ENCODE data around the gene MVB12B.
A peak's percentile ranks its signal among the peaks of the same experiment; 100 is the strongest.

The MVB12B gene

DNA sequence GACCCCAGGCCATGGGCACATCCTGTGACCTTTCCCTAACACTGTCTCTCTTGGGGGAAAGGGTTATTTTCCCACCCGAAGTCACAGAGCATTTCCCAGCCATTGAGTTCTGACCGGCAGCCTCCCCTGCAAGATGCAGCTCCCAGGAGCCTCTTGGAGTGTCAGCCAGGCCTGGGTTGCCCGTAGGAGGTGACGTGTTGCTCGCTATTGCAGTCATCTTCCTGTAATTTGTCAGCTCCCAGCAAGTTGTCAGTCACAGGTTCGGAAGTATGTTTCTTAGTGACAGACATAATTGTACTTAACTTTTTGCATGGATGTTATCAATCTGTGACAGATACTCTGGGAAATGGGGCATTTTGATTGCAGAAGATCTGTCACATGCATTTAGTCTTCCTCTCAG is 74.5 kb downstream of the MVB12B start:
- no peaks in the 10 kb centered on the region for H3K79me1 ChIP-seq (ENCODE audit: low read depth, low read length)
- peaks cover 12 to 53% of the 10 kb centered on the region in 2 donors for H3K36me3 ChIP-seq (replicated peaks in 1 of 2; ENCODE audit: control insufficient read depth in 2 of 2, insufficient read depth in 2 of 2, low read length in 2 of 2)
- no peak overlapping the region for H2AFZ ChIP-seq (ENCODE audit: low read length)
- H3K4me1 ChIP-seq (ENCODE audit: control insufficient read depth in 2 of 2, insufficient read depth in 1 of 2, low read depth in 1 of 2, low read length in 2 of 2): peaks cover 1 to 2% of the 10 kb centered on the region in 2 donors
- H3K14ac ChIP-seq (ENCODE audit: low read length): no peak overlapping the region
- DNase-seq (ENCODE audit: low spot score): no peak
- no peak overlapping the region for H2BK5ac ChIP-seq (ENCODE audit: low read length)
- no peak overlapping the region for H3K27ac ChIP-seq (replicated peaks; ENCODE audit: low read length)
- no peak overlapping the region for H2AK5ac ChIP-seq (ENCODE audit: low read depth, low read length)
- no peaks in the 10 kb centered on the region for H3K9me3 ChIP-seq (replicated peaks in 1 of 2; ENCODE audit: control insufficient read depth in 2 of 2, insufficient read depth in 1 of 2, low read depth in 1 of 2, low read length in 2 of 2)
- no peak overlapping the region for H3K23ac ChIP-seq (ENCODE audit: low read depth, low read length, poor library complexity)
- no peak overlapping the region for H4K8ac ChIP-seq (ENCODE audit: low read depth, low read length)
- no CpG with 5 or more reads among the region's 6 CpGs for WGBS, 2 donors (ENCODE audit: extremely low coverage in 2 of 2, insufficient read length in 2 of 2, insufficient replicate concordance in 1 of 2)
- H3K9ac ChIP-seq (ENCODE audit: low read depth, low read length, poor library complexity): peak overlapping the region; percentile 78
- no peak overlapping the region for H2BK120ac ChIP-seq (ENCODE audit: low read depth, low read length)
- H2BK15ac ChIP-seq (ENCODE audit: low read length): no peak overlapping the region
- no peak overlapping the region for H3K4ac ChIP-seq (ENCODE audit: low read length)
- no peak overlapping the region for H2BK12ac ChIP-seq (ENCODE audit: low read length)
- no peaks in the 10 kb centered on the region for H3K27me3 ChIP-seq (ENCODE audit: control insufficient read depth in 3 of 3, insufficient read depth in 3 of 3, low read depth in 1 of 3, low read length in 3 of 3)
- no peak overlapping the region for H3K4me2 ChIP-seq (ENCODE audit: insufficient read depth, low read length, poor library complexity, severe bottlenecking)
- no peak overlapping the region for H4K91ac ChIP-seq (ENCODE audit: low read depth, low read length, poor library complexity)
- H3K18ac ChIP-seq (ENCODE audit: low read length): no peak overlapping the region
- H3K4me3 ChIP-seq (ENCODE audit: low read length in 2 of 2): no peak overlapping the region

DNA sequence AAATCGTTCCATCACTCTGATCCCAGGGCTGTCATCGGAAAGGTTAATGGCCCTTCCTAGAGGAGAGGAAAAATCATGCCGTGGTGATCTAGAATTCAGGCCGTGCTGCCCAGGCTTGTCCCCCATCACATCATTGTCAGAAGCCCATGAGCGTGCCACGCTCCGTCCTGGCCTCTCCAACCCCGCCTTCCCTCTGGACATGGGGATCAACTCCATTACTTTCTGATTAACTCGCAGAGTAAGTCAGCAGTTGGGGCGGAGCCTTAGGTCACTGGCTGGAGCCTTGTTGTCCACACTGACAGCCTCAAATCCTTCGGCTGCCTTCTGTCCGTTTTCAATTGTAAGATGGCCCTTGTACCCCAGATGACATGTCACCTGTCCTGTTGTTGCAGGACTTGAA is 75.0 kb downstream of the MVB12B start:
- Histone ChIP-seq H3K23ac (ENCODE audit: low read depth, low read length, poor library complexity) (no peak overlapping the region), H3K4me3 (ENCODE audit: low read length in 2 of 2) (no peak overlapping the region), H3K27ac (replicated peaks; ENCODE audit: low read length) (no peak overlapping the region), H2AFZ (ENCODE audit: low read length) (no peak overlapping the region), H3K4ac (ENCODE audit: low read length) (no peak overlapping the region), H3K4me2 (ENCODE audit: insufficient read depth, low read length, poor library complexity, severe bottlenecking) (no peak overlapping the region), H3K18ac (ENCODE audit: low read length) (no peak overlapping the region), H3K36me3 (replicated peaks in 1 of 2; ENCODE audit: control insufficient read depth in 2 of 2, insufficient read depth in 2 of 2, low read length in 2 of 2) (peaks cover 12 to 48% of the 10 kb centered on the region in 2 donors), H4K8ac (ENCODE audit: low read depth, low read length) (no peak overlapping the region), H3K14ac (ENCODE audit: low read length) (no peak overlapping the region), H2AK5ac (ENCODE audit: low read depth, low read length) (no peak overlapping the region), H2BK120ac (ENCODE audit: low read depth, low read length) (no peak overlapping the region), H2BK15ac (ENCODE audit: low read length) (no peak overlapping the region), H3K27me3 (ENCODE audit: control insufficient read depth in 3 of 3, insufficient read depth in 3 of 3, low read depth in 1 of 3, low read length in 3 of 3) (no peaks in the 10 kb centered on the region), H2BK12ac (ENCODE audit: low read length) (no peak overlapping the region), H3K9me3 (replicated peaks in 1 of 2; ENCODE audit: control insufficient read depth in 2 of 2, insufficient read depth in 1 of 2, low read depth in 1 of 2, low read length in 2 of 2) (no peaks in the 10 kb centered on the region), H3K79me1 (ENCODE audit: low read depth, low read length) (no peaks in the 10 kb centered on the region), H2BK5ac (ENCODE audit: low read length) (no peak overlapping the region), H4K91ac (ENCODE audit: low read depth, low read length, poor library complexity) (no peak overlapping the region), H3K9ac (ENCODE audit: low read depth, low read length, poor library complexity) (no peak overlapping the region), H3K4me1 (ENCODE audit: control insufficient read depth in 2 of 2, insufficient read depth in 1 of 2, low read depth in 1 of 2, low read length in 2 of 2) (peaks cover 2 to 4% of the 10 kb centered on the region in 2 donors)
- WGBS, 2 donors (ENCODE audit: extremely low coverage in 2 of 2, insufficient read length in 2 of 2, insufficient replicate concordance in 1 of 2): no CpG with 5 or more reads among the region's 12 CpGs
- DNase-seq (ENCODE audit: low spot score): no peak

DNA sequence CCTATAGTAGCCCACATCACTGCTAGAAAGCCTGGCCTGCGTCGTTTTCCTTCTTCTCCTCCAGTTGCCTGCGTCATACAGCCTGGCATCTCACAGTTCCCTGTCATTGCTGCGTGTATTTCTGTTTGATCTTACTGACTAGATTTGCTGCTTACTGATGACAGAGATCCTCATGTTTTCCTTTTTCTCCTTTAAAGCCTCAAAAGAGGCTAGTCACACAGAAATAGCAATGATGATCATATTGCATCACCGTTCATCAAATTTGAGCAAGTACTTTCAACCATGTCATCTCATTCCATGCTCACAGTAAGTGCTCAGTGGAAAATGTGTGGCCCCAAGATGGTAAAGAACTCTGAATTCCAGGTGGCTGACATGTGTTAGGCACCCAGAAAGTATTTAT is 76.8 kb downstream of the MVB12B start:
- no CpG with 5 or more reads among the region's 5 CpGs for WGBS, 2 donors (ENCODE audit: extremely low coverage in 2 of 2, insufficient read length in 2 of 2, insufficient replicate concordance in 1 of 2)
- H3K23ac ChIP-seq (ENCODE audit: low read depth, low read length, poor library complexity): no peak overlapping the region

DNA sequence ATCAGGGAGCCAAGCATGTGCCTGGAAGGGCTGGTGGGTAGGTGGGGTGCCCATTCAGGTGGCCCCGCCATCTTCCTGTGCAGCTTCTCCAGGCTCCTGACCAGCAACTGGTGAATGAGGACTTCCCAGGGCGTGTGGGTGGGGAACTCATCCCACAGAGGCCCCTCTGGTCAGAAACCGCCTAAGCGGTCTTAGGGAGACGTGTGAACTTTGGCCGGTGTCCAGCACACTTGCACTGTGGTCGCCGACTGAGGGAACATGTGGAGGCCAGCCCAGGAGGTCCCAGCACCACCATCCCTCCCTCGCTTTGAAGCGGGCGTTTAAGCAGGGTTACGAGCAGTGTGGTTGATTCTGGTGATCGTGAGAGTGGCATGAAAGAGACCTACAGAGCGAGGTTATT is 77.8 kb downstream of the MVB12B start:
- no peak overlapping the region for H2AFZ ChIP-seq (ENCODE audit: low read length)
- no peak overlapping the region for H3K23ac ChIP-seq (ENCODE audit: low read depth, low read length, poor library complexity)
- H3K4me1 ChIP-seq (ENCODE audit: control insufficient read depth in 2 of 2, insufficient read depth in 1 of 2, low read depth in 1 of 2, low read length in 2 of 2): peaks cover 4% of the 10 kb centered on the region in 2 donors
- H2AK5ac ChIP-seq (ENCODE audit: low read depth, low read length): no peak overlapping the region
- no peak overlapping the region for H4K8ac ChIP-seq (ENCODE audit: low read depth, low read length)
- H3K36me3 ChIP-seq (replicated peaks in 1 of 2; ENCODE audit: control insufficient read depth in 2 of 2, insufficient read depth in 2 of 2, low read length in 2 of 2): peaks cover 7 to 33% of the 10 kb centered on the region in 2 donors
- DNase-seq (ENCODE audit: low spot score): no peak
- H3K27me3 ChIP-seq (ENCODE audit: control insufficient read depth in 3 of 3, insufficient read depth in 3 of 3, low read depth in 1 of 3, low read length in 3 of 3): no peaks in the 10 kb centered on the region
- H4K91ac ChIP-seq (ENCODE audit: low read depth, low read length, poor library complexity): no peak overlapping the region
- H3K9ac ChIP-seq (ENCODE audit: low read depth, low read length, poor library complexity): no peak overlapping the region
- no peaks in the 10 kb centered on the region for H3K79me1 ChIP-seq (ENCODE audit: low read depth, low read length)
- no peak overlapping the region for H3K4me2 ChIP-seq (ENCODE audit: insufficient read depth, low read length, poor library complexity, severe bottlenecking)
- no peak overlapping the region for H2BK15ac ChIP-seq (ENCODE audit: low read length)
- no peak overlapping the region for H2BK12ac ChIP-seq (ENCODE audit: low read length)
- H3K9me3 ChIP-seq (replicated peaks in 1 of 2; ENCODE audit: control insufficient read depth in 2 of 2, insufficient read depth in 1 of 2, low read depth in 1 of 2, low read length in 2 of 2): no peaks in the 10 kb centered on the region
- no peak overlapping the region for H3K4ac ChIP-seq (ENCODE audit: low read length)
- H3K14ac ChIP-seq (ENCODE audit: low read length): no peak overlapping the region
- WGBS, 2 donors (ENCODE audit: extremely low coverage in 2 of 2, insufficient read length in 2 of 2, insufficient replicate concordance in 1 of 2): no CpG with 5 or more reads among the region's 14 CpGs
- no peak overlapping the region for H3K4me3 ChIP-seq (ENCODE audit: low read length in 2 of 2)
- no peak overlapping the region for H2BK5ac ChIP-seq (ENCODE audit: low read length)
- H3K18ac ChIP-seq (ENCODE audit: low read length): no peak overlapping the region
- H3K27ac ChIP-seq (replicated peaks; ENCODE audit: low read length): no peak overlapping the region
- no peak overlapping the region for H2BK120ac ChIP-seq (ENCODE audit: low read depth, low read length)

More for the DNA sequence above, 76.8 kb downstream of the MVB12B start:
- Histone ChIP-seq H3K27me3 (ENCODE audit: control insufficient read depth in 3 of 3, insufficient read depth in 3 of 3, low read depth in 1 of 3, low read length in 3 of 3) (no peaks in the 10 kb centered on the region), H3K9me3 (replicated peaks in 1 of 2; ENCODE audit: control insufficient read depth in 2 of 2, insufficient read depth in 1 of 2, low read depth in 1 of 2, low read length in 2 of 2) (no peaks in the 10 kb centered on the region), H2AK5ac (ENCODE audit: low read depth, low read length) (no peak overlapping the region), H4K8ac (ENCODE audit: low read depth, low read length) (no peak overlapping the region), H3K4ac (ENCODE audit: low read length) (no peak overlapping the region), H3K27ac (replicated peaks; ENCODE audit: low read length) (no peak overlapping the region), H2BK15ac (ENCODE audit: low read length) (no peak overlapping the region), H4K91ac (ENCODE audit: low read depth, low read length, poor library complexity) (no peak overlapping the region), H3K4me3 (ENCODE audit: low read length in 2 of 2) (no peak overlapping the region), H3K18ac (ENCODE audit: low read length) (no peak overlapping the region), H3K36me3 (replicated peaks in 1 of 2; ENCODE audit: control insufficient read depth in 2 of 2, insufficient read depth in 2 of 2, low read length in 2 of 2) (peaks cover 10 to 33% of the 10 kb centered on the region in 2 donors), H3K14ac (ENCODE audit: low read length) (no peak overlapping the region), H2BK120ac (ENCODE audit: low read depth, low read length) (no peak overlapping the region), H3K79me1 (ENCODE audit: low read depth, low read length) (no peaks in the 10 kb centered on the region), H3K9ac (ENCODE audit: low read depth, low read length, poor library complexity) (no peak overlapping the region), H3K4me2 (ENCODE audit: insufficient read depth, low read length, poor library complexity, severe bottlenecking) (no peak overlapping the region), H3K4me1 (ENCODE audit: control insufficient read depth in 2 of 2, insufficient read depth in 1 of 2, low read depth in 1 of 2, low read length in 2 of 2) (peaks cover 4% of the 10 kb centered on the region in 2 donors), H2BK12ac (ENCODE audit: low read length) (no peak overlapping the region), H2AFZ (ENCODE audit: low read length) (no peak overlapping the region), H2BK5ac (ENCODE audit: low read length) (no peak overlapping the region)
- no peak for DNase-seq (ENCODE audit: low spot score)

Data from neuronal stem cell (in vitro differentiated cells).